Measurements from ENCODE around the gene NRG3.

The NRG3 gene

DNA sequence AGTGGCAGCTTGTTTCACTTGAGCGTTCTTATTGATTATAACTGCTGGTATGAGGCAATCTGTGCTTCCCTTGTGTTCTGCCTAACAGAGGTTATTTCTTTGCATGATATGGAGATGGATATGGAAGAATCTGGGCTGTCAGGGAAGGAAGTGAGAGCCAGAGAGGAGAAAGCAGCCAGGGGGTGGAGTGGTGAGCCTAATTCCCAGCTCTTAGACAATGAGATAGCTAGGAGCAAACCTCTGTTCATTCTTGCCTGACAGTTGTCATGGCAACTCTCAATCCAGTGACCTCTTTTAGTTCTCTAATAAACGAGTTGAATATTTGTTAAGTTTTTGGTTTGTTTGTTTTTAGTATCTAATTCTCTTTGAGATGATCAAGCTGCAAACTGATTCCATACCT, 214.3 kb downstream of the NRG3 start:
- DNase-seq (ENCODE audit: low read depth in 2 of 2): no peak

DNA sequence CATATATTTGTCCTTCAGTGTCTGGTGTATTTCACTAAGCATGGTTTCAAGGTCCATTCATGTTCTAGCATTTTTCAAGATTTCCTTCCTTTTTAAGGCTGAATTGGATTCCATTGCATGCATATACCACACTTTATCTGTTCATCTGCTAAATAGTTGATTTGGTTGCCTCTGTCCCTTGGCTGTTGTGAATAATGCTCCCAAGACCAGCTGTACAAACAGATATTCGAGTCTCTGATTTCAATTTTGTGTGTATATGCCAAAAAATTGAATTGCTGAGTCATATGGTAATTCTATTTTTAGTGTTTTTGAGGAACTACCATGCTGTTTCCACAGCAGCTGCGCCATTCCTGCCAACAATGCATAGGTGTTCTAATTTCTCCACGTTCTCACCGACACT, 216.4 kb downstream of the NRG3 start:
- DNase-seq (ENCODE audit: low read depth in 2 of 2): no peak

DNA sequence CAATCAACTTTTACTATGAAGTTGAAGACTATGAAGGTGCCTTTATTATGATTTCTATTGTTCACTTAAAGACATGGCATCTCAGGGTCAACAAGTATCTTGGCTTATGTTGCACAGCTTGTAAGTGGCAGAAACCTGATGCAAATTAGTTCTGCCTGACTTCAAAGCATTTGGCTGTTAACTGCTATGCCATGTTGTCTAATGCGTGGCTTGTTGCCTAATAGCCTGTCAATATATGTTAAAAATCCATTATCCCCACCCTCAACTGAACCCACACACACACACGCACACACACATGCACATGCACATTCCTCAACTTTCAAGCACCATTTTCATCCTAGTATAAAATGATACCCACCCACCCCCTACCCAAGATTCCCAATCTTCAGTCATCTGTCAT, 217.1 kb downstream of the NRG3 start:
- no peak for DNase-seq (ENCODE audit: low read depth in 2 of 2)

DNA sequence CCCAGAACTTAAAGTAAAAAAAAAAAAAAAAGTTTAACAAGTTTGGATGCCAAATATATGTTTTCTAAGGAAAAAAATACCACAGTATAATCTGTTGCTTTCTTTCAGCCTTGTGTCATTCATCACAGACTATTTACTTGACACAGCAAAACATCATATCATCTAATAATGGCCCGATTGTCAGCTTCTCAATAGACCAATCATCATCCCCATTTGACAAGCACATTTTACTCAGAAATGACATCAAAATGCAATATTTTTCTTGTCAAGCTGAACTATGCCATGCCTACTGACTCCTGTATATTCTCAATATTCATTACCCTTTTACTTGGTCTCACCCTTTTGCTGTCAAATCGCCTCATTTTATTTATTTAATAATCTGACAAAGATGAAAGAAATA, 249.7 kb downstream of the NRG3 start:
- no peak for DNase-seq (ENCODE audit: low read depth in 2 of 2)

DNA sequence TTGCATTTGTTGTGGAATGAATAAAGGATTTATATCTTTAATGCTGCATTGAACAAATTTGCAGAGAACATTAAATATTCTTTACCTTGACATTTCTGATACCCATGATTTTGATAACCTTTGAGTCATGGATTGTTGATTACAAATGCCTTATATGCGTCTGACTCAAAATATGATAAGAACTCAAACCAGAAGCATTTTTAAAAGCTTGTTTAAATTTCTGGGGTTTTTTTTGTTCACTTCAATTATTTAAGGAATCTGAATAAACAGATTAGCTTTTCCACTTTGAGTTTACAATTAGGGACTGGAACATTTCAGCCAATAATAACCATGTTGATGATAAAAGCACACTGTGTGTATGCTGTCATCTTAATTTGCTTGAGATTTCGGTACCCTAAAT, 253.5 kb downstream of the NRG3 start:
- no peak for DNase-seq (ENCODE audit: low read depth in 2 of 2)

DNA sequence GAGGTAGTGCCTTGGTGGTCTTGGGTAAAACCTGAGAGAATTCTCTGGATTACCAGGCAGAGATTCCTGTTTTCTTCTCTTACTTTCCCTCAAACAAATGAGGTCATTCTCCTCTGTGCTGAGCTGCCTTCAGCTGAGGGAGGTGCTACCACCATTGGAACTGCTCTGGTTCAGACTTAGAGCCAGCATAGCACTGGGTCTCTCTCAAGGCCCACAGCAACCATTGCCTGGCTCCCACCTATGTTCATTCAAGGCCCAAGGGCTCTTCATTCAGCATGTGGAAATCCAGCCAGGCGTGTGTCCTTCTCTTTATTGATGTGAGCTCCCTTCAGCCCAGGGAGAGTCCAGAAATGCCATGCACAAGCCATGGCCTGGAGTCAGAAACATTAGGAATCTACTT, 261.1 kb downstream of the NRG3 start:
- no peak for DNase-seq (ENCODE audit: low read depth in 2 of 2)

DNA sequence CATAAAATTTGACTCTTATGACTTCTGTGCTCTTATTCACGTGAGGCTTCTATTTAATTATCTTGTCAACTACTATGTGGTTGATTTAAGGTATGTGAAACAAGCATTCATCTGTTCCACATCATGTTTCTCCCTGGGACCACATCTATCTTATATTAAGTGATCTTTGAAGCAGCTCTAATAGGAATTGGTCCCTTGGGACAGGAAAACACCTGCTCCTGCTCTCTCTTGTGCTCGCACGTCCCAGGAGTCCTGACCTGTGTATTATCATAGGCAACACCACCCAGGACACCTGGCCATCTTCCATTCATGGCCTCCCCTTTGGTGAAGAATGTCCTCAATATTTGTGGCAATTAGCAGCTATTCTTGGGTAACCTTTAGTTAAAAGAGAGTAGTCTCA, 269.2 kb downstream of the NRG3 start:
- no peak for DNase-seq (ENCODE audit: low read depth in 2 of 2)

DNA sequence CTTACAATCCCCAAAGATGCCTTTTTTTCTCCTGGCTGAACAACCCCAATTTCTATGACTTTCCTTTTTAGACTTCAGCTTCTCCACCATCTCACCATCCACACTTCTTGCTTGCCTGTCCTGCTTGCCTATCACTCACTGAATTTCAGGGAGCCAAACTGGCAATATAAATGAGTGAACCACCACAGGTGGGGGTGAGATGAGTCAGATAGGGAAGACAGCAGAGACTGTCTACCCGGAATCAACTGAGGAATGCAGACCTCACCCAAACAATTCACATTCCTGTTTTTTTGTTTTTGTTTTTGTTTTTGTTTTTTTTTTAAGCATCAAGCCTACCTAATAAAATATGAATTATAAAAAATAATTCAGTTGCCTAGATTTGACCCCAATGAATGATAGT, 273.8 kb downstream of the NRG3 start:
- DNase-seq (ENCODE audit: low read depth in 2 of 2): no peak

DNA sequence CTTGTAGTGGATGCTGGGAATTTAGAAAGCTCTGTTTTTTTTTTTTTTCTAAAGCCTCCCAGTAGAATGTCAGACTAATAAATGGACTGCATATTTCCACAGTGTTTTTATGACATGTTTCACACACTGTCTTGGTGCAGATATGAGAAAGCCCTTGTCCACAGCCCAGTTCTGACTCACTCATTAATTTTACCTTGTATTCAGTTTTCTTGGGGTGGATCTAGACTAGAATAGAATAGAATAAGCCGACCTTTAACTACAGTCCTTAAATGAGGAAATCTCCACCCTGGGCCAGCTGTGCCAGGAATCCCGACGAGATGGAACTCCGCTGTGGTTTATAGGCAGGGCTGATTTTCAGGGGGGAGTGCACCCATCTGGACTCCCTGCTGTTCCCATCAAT, 274.7 kb downstream of the NRG3 start:
- DNase-seq (ENCODE audit: low read depth in 2 of 2): no peak

DNA sequence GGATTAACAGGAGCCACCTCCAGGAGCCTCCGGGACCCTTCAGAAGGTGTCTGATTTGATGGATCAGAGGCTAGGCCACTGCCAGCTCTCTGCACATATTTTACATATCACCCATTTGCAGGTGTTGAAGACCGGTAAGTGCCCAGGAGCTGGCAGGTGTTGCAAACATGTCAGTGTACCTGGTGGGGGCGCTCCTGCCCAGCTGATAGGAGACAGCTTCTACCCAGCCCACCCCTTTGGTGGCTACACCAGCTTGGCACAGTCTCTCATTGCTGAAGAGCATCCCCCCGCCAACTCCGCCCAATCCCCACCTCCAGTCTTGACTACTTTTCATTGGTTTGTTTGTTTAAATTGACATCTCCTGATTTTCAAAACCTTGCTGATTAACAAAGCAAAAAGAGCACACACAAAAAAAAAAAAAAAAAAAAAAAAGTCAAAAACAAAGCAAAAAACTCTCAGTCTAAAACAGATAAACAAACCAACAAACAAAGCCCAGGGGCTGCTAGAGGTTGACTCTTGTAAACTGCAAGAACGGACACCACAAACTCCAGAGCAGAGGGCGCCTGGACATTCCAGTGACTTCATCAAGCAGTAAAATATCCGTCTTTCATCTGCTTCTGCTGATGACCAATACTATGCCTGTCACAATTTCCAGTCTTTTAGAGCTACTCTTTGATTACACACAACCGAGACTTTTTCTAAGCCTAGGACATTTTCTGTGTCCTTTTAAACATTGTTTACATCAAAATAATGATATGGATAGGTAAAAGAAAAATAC, 275.3 kb downstream of the NRG3 start:
- no peak for DNase-seq (ENCODE audit: low read depth in 2 of 2)

DNA sequence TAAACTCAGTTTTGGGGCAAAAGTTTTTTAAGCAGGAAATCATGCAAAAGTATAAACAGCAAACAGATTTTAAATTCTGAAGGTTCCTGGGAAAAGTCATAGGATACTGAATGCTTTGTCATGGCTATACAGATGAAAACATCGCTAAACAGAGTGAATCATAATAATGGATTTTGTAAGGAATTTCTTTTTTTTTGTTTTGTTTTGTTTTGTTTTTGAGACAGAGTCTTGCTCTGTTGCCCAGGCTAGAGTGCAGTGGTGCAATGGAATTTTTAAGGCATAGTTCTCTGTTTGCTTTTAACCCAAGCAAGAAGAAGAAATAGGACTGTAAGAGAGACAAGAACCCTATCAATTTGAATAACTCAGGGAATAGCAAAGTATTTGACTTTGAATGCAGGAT, 285.3 kb downstream of the NRG3 start:
- no peak for DNase-seq (ENCODE audit: low read depth in 2 of 2)

DNA sequence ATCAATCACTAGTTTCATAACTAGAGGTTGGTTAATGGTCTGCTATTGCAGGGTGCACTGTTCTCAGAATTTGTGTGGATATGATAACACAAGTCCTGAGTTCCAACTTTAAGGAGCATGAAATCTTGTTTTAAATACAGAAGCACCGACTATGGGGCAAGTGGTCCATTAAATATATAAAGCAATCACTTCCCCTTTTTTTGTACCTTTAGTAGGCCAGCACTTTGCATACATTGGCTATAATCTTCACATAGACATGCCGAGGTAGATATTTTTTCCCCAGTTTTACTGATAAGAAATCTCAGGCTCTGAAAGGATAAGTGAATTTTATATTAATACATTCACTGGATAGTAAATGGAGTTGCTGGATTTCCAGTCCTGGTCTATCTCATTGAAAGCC, 286.3 kb downstream of the NRG3 start:
- no peak for DNase-seq (ENCODE audit: low read depth in 2 of 2)

DNA sequence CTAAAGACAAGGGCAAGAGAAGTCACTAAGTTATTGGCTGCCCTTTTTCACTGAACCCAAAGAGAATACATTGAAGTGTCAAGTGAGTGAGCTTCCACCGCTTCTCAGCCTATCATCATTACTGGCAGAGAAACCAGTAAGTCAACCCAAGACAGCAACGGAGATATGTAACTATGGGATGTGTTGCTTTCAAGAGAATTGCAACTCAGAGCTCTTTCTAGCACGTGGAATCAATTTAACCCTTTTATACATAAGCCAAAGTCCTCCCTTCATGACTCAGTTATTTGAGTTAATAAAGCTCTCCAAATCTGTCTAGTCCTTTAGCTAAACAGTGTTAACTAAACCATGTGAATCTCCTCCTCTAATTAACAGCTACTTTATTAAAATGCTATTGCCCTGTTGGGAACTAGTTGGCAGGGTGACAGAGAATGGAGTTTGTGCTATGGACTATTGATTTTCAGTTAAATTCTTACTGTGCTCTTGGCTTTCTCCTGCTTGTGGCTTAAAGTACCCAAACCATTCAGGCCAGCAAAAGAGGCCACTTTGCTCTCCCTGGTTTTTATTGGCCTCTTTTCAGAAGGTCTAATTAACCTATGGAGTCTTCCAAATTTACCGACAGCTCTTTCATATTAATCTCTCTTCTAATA, 287.7 kb downstream of the NRG3 start:
- no peak for DNase-seq (ENCODE audit: low read depth in 2 of 2)

DNA sequence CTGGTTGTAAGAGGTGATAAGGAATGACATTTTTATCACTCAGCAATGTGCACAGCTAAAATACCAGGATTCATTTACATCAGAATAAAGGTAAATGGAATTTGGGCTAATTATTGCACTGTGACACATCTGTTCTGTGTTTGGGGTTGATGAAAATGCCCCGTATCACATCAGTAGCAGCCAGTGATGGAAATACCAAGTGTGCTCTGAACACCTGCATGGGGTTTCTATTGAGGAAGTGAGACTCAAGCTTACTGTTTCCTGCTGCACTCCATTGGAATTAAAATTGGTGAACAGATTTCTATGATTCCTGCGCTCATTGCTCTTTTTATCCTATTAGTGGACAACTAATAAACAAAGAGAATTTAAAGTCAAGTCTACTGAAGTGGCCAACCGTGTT, 296.9 kb downstream of the NRG3 start:
- no peak for DNase-seq (ENCODE audit: low read depth in 2 of 2)

DNA sequence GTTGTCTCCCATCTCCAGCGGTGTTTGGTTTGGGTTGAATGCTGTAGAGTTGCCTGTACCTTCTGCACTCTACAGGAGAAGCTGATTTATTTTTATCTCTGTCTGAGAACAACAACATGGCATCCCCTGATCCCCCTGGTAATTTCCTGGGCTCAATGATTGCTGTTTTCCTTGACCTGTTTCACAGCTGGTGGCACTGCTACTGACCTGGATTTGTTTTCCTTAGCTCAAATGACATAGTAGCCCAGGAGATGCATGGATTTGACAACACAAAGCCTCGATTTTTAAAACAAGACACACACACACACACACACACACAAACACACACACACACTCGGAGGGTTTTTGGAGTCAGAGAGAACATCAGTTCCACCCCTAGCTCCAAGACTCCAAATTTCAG, 301.6 kb downstream of the NRG3 start:
- no peak for DNase-seq (ENCODE audit: low read depth in 2 of 2)

DNA sequence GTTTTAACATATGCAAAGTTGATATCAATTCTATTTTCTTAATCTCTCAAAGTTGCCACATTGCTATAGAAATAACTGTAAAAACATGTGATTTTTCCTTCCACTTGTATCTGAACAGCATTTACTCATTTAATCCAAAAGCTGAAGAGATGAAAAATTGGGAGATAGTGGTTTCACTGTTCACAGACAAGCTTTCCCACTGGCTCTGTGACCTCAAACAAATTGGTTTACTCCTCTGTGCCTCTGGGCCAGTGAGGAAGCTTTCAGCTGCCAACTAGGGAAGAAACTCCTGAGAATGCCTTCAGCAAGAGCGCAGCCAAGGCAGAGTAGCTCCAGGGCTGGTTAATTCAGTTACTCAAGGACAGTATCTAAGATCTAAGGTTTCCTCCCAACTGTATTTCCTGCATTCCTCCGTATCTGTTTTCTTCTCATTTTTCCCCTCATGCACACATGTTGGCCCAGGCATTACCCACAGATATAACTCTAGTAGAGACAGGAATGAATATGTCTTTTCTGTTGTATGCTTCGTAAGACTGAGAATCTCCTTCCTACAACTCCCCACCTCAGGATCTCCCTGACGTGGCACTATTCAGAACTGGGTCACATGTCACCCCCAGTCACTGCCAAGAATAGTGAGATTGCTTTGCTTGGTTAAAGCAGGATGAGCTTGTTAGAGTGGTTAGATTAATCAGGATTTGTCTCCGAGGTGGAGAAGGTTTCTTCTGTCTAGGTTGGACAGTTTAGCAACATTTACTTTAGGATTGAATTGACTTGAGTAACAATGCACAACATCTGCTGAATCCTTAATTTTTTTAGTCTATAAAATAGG, 315.7 kb downstream of the NRG3 start:
- no peak for DNase-seq (ENCODE audit: low read depth in 2 of 2)

DNA sequence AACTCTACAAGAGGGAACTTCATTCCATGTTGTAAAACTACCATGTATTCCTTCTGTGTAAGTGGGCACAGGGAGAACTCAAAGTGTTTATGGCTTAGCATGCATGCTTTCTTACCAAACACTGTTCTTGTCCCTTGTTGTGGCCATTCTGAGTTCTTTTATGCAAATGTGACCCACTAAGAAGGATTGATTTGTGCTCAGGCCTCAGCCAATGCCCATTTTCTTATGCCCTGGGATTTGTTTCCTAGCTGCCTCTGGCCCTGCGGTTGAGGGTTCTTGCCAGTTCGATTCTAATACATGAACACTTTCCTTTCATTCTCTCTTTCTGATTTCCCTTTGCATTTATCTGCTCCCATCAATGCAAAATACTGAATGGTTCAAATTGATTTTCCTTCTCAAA, 316.7 kb downstream of the NRG3 start:
- no peak for DNase-seq (ENCODE audit: low read depth in 2 of 2)

DNA sequence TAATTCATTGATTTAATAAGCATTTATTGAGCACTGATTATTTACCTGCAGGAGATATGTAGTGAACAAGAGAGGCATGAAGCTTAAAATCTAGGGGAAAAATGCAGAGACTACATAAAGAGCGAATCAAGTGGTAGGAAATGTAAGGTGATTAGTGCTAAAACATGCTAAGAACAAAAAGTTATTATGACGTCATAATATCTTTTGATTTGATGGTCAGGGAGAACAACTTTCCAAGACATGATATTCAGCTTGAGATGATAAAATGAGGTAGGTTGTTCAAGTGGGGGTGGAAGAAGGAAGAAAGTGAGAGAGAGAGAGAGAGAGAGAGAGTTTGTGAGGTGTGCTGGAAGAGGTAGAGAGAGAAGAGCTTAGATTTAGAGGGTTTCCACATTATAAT, 317.7 kb downstream of the NRG3 start:
- no peak for DNase-seq (ENCODE audit: low read depth in 2 of 2)

DNA sequence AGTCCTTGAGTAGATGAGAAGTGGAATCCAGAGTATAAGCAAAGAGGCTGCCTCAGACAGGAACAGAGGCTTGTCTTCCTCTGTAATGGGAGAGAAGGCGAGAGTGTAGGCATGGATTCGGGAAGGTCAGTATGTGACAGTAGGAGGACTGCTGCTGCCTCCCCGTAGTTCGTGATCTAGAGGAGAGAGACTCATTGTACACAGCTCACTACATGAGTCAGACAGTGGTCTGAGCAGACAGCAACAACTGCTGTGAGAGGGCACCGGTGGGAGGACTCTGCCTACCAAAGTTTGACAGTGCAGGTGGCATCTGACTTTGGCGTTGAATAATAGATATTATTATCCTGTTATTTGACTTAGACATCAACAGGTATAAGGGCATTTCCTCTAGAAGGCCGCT, 319.4 kb downstream of the NRG3 start:
- DNase-seq (ENCODE audit: low read depth in 2 of 2): no peak

DNA sequence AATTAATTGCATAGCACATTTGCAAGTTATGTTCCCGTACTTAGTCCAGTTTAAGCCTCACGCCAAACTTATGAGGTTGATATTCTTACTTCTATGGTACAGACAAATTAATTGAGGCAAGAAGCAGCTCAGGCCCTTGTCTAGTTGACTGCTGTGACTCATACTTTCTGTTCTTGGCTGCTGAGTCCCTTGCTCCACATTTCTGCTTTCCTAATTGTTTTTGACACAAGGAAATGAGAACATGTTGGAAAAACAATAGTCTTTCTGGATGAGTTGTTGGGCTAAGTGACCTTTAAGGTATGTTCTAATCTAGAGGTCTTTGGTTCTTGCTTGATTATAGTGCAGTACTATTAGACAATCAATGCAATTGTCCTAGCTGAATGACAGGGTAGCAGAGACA, 331.8 kb downstream of the NRG3 start:
- no peak for DNase-seq (ENCODE audit: low read depth in 2 of 2)

DNA sequence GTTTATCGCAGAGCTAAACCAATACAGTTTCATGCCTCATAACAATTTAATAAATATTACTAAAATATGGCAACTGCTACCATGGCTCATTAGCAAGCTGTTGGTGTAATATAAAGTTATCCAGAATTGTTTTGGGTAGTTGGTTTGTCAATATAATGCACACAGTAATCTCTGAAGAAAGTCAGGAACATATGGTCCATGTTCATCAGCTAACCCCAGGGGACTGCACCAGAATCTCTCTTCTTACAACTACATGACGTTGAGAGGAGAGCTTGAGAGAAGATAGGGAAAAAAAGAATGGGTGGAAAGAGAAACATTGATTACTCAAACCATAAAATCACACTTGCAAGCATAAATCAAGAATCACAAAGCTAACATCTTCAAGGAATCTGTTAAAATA, 333.7 kb downstream of the NRG3 start:
- DNase-seq (ENCODE audit: low read depth in 2 of 2): no peak

DNA sequence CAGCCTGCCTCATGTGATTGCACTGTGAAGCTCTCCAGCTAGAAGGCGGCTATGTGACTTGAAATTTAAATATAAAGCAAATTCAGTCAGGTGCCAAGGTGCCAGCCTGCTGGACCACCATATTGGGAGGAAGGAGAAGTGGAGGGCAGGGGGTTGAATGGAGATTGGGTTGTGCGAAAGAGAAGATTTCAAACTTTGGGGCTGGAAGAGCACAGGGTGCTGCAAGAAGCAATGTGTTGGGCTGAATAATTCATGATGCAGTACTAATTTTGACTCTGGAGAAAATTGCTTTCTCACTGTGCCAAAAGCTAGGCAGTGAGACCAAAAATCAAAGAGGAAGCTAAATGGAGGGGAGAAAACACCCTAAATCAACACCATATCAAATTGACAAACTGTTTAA, 335.3 kb downstream of the NRG3 start:
- DNase-seq (ENCODE audit: low read depth in 2 of 2): no peak

DNA sequence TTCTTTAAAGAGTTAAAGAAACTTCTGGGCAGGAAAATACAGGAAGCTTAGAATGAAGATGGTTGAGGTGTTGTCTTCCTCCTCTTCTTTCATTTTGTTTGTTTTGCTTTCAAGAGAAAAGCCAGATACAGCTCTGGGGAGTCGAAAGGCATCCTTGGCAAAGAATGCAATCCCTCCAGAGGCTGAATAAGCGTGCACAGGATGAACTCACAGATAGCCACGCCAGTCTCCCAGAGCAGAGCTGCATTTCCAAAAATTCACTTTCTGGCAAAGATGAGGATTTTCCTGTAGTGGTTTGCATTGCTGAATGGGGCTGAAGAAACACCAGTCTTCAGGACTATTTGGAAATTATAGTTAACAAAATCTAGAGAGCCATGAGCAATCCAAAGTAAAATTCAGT, 336.4 kb downstream of the NRG3 start:
- no peak for DNase-seq (ENCODE audit: low read depth in 2 of 2)

Data from stimulated activated CD4-positive, alpha-beta T cell treated with anti-CD3 and anti-CD28 coated beads, Interleukin-4, amount 100 ng/mL, for 48 hours (primary cell).